NT2/D1 (cell line): Measurements from ENCODE around the gene SLC4A7.

Experiments
- SUZ12 ChIP-seq: IDR thresholded peaks from 2 replicates; pipeline ENCODE4 v1.6.1; 2011; ENCODE audit not compliant: insufficient read length, insufficient read depth; ENCODE audit errors: extremely low read depth
- ZNF274 ChIP-seq: IDR thresholded peaks from 2 replicates; pipeline ENCODE4 v1.6.1; 2011; ENCODE audit warnings: mild to moderate bottlenecking, low read depth, low read length

GRCh38 chr3:27354588-27355203 is 129.5 kb downstream of the SLC4A7 start:
- no peak for TF ChIP-seq SUZ12
- TF ChIP-seq ZNF274: no peak
